Right lobe of liver (tissue), 4 donors: ENCODE measurements around the gene OSBPL5.

ENCODE experiments used
- POLR2A ChIP-seq: fragments of 450-650 bp; IDR thresholded peaks from one replicate; pipeline ENCODE4 v1.6.1; 2017; ENCODE audit warnings: antibody characterized with exemption, mild to moderate bottlenecking
- TF ChIP-seq, protein P1 (sequence below), 4 donors: fragments of 200-600 bp in 3 of 4; fragments of 450-650 bp in 1 of 4; IDR thresholded peaks; one replicate each; pipeline versions ENCODE4 v1.5.1 to v1.8.0; 2016 to 2022; ENCODE audit warnings: antibody characterized with exemption in 4 of 4, mild to moderate bottlenecking in 2 of 4
- donor health status: DM: no; HTN: no; CAD: no.
- donor health status: DM: no; HTN: no; CAD: no.
- donor health status: DM: no; HTN: yes; CAD: no.

DNA sequence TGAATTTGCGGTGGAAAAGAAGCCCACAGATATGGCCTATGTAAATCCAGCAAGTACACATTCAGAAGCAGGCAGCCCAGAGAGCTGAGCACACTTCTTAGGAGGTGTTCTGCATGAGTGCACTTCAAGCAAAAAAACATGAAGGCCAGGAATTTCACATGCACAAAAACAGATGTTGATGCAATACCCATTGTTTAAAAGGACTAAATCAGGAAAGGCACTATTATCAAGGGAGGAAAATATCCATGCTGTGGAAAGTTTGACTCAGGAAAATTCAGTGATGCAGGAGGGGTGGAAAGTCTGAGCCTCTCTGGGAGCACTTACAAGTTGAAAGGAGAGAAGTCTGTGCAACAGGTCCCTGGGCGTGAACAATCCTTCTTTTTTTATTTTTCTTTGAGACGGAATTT lies 92.1 kb downstream of the OSBPL5 start:
- TF ChIP-seq, protein P1, sequence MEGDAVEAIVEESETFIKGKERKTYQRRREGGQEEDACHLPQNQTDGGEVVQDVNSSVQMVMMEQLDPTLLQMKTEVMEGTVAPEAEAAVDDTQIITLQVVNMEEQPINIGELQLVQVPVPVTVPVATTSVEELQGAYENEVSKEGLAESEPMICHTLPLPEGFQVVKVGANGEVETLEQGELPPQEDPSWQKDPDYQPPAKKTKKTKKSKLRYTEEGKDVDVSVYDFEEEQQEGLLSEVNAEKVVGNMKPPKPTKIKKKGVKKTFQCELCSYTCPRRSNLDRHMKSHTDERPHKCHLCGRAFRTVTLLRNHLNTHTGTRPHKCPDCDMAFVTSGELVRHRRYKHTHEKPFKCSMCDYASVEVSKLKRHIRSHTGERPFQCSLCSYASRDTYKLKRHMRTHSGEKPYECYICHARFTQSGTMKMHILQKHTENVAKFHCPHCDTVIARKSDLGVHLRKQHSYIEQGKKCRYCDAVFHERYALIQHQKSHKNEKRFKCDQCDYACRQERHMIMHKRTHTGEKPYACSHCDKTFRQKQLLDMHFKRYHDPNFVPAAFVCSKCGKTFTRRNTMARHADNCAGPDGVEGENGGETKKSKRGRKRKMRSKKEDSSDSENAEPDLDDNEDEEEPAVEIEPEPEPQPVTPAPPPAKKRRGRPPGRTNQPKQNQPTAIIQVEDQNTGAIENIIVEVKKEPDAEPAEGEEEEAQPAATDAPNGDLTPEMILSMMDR (IDR thresholded peaks at IDR 0.05) = no peak
- no peak for TF ChIP-seq POLR2A
